ENCODE data around the gene SH3GL3.

Gene SH3GL3

GRCh38 chr15:83565553-83566159 is 118.5 kb downstream of the SH3GL3 start:
- no peak for DNase-seq (ENCODE audit: low read depth, low spot score)

- DNase-seq (ENCODE audit: low read depth, low spot score): no peak
Measured at GRCh38 chr15:83567318-83567717, 120.2 kb downstream of the SH3GL3 start.

- DNase-seq (ENCODE audit: low read depth, low spot score): no peak
Measured at GRCh38 chr15:83569341-83569740, 122.2 kb downstream of the SH3GL3 start.

- no peak for DNase-seq (ENCODE audit: low read depth, low spot score)
Measured at GRCh38 chr15:83570756-83571155, 123.6 kb downstream of the SH3GL3 start.

- no peak for DNase-seq (ENCODE audit: low read depth, low spot score)
Measured at GRCh38 chr15:83571820-83572707, 124.9 kb downstream of the SH3GL3 start.

GRCh38 chr15:83574345-83574744 is 127.2 kb downstream of the SH3GL3 start:
- DNase-seq (ENCODE audit: low read depth, low spot score): no peak

- no peak for DNase-seq (ENCODE audit: low read depth, low spot score)
Measured at GRCh38 chr15:83578691-83579090, 131.6 kb downstream of the SH3GL3 start.

- no peak for DNase-seq (ENCODE audit: low read depth, low spot score)
Measured at GRCh38 chr15:83581381-83581780, 134.2 kb downstream of the SH3GL3 start.

GRCh38 chr15:83582381-83582780 is 135.2 kb downstream of the SH3GL3 start:
- DNase-seq (ENCODE audit: low read depth, low spot score): no peak

- DNase-seq (ENCODE audit: low read depth, low spot score): no peak
Measured at GRCh38 chr15:83585601-83586335, 138.6 kb downstream of the SH3GL3 start.

- DNase-seq (ENCODE audit: low read depth, low spot score): no peak
Measured at GRCh38 chr15:83587091-83587490, 139.9 kb downstream of the SH3GL3 start.

- DNase-seq (ENCODE audit: low read depth, low spot score): no peak
Measured at GRCh38 chr15:83588441-83588840, 141.3 kb downstream of the SH3GL3 start.

GRCh38 chr15:83592370-83593040 is 145.4 kb downstream of the SH3GL3 start:
- DNase-seq (ENCODE audit: low read depth, low spot score): no peak

GRCh38 chr15:83595191-83595590 is 148.1 kb downstream of the SH3GL3 start:
- DNase-seq (ENCODE audit: low read depth, low spot score): no peak

- no peak for DNase-seq (ENCODE audit: low read depth, low spot score)
Measured at GRCh38 chr15:83598031-83598430, 150.9 kb downstream of the SH3GL3 start.

- no peak for DNase-seq (ENCODE audit: low read depth, low spot score)
Measured at GRCh38 chr15:83602021-83602420, 154.9 kb downstream of the SH3GL3 start.

GRCh38 chr15:83604549-83604948 is 157.4 kb downstream of the SH3GL3 start:
- DNase-seq (ENCODE audit: low read depth, low spot score): no peak

GRCh38 chr15:83605111-83605945 is 158.2 kb downstream of the SH3GL3 start:
- DNase-seq (ENCODE audit: low read depth, low spot score): no peak

GRCh38 chr15:83610132-83610531 is 163.0 kb downstream of the SH3GL3 start:
- no peak for DNase-seq (ENCODE audit: low read depth, low spot score)

- DNase-seq (ENCODE audit: low read depth, low spot score): no peak
Measured at GRCh38 chr15:83610901-83611685, 164.0 kb downstream of the SH3GL3 start.

All from activated naive CD8-positive, alpha-beta T cell treated with anti-CD3 and anti-CD28 coated beads, Interleukin-2, amount 50 U/mL, for 16 hours (primary cell).